NB4 (cell line): Measurements from ENCODE around the gene MRPS34.
"Not testable (repeated sequence)": the region's sequence is repeated elsewhere in the genome, so short reads cannot be mapped to it uniquely, and the experiment has no call there.

ENCODE experiments used
- DNase-seq: peaks from one replicate; pipeline ENCODE4 v3.0.0; 2010; ENCODE audit warnings: low read depth
- H3K4me3 ChIP-seq: one replicate; pipeline ENCODE4 v1.5.1; 2011; ENCODE audit warnings: mild to moderate bottlenecking, low read depth, low read length, moderate library complexity
- MYC ChIP-seq: IDR thresholded peaks from 2 replicates; pipeline ENCODE4 v1.6.1; 2011; ENCODE audit warnings: low read depth, low read length
- POLR2A ChIP-seq: IDR thresholded peaks from 2 replicates; pipeline ENCODE4 v1.6.1; 2011; ENCODE audit warnings: mild to moderate bottlenecking; ENCODE audit not compliant: insufficient read length; ENCODE audit errors: extremely low read depth
- TF ChIP-seq, protein P1 (sequence below): IDR thresholded peaks from 2 replicates; pipeline ENCODE4 v1.6.1; 2011; ENCODE audit warnings: low read depth, low read length
- TF ChIP-seq, protein P2 (sequence below): IDR thresholded peaks from one replicate; pipeline ENCODE4 v1.5.1; 2012; ENCODE audit warnings: low read depth, low read length

MRPS34 gene

DNA sequence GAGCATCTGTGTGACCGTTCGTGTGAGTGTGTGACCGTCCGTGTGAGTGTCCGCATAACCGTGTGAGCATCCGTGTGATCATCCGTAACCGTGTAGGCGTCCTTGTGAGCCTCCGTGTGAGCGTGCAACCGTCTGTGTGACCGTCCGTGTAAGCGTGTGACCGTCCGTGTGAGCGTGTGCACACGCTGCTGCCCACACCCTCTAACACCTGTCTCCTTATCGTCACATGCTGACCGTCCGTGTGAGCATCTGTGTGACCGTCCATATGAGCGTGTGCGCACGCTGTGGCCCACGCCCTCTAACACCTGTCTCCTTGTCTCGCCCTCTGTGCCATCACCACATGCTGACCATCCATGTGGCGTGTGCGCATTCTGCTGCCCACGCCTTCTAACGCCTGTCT is 32.7 kb downstream of the MRPS34 start:
- TF ChIP-seq, protein P1, sequence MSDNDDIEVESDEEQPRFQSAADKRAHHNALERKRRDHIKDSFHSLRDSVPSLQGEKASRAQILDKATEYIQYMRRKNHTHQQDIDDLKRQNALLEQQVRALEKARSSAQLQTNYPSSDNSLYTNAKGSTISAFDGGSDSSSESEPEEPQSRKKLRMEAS: no peak
- H3K4me3 ChIP-seq: no peak overlapping the region
- DNase-seq: no peak

DNA sequence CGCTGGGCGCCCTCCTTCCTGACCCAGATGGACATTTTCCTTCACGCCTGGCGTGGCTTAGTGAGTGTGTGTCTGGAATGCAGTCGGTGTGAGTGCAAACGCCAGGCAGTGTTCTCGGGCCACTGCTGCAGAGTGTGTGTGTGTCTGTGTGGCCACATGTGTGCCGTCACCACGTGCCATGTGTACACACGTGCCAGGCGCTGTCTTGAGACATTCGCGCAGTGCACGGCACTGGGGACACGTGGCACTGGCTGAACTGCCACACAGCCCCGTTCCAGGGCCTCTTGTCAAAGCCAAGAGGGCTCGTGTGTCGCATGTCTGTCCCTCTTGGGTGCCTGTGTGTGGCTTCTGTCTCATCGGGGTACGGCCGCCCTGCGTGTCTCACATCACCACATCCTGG is 38.1 kb downstream of the MRPS34 start:
- H3K4me3 ChIP-seq: no peak overlapping the region
- TF ChIP-seq, protein P1: no peak
- TF ChIP-seq POLR2A (no peak), MYC (no peak)
- TF ChIP-seq, protein P2, sequence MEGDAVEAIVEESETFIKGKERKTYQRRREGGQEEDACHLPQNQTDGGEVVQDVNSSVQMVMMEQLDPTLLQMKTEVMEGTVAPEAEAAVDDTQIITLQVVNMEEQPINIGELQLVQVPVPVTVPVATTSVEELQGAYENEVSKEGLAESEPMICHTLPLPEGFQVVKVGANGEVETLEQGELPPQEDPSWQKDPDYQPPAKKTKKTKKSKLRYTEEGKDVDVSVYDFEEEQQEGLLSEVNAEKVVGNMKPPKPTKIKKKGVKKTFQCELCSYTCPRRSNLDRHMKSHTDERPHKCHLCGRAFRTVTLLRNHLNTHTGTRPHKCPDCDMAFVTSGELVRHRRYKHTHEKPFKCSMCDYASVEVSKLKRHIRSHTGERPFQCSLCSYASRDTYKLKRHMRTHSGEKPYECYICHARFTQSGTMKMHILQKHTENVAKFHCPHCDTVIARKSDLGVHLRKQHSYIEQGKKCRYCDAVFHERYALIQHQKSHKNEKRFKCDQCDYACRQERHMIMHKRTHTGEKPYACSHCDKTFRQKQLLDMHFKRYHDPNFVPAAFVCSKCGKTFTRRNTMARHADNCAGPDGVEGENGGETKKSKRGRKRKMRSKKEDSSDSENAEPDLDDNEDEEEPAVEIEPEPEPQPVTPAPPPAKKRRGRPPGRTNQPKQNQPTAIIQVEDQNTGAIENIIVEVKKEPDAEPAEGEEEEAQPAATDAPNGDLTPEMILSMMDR: no peak
- no peak for DNase-seq

DNA sequence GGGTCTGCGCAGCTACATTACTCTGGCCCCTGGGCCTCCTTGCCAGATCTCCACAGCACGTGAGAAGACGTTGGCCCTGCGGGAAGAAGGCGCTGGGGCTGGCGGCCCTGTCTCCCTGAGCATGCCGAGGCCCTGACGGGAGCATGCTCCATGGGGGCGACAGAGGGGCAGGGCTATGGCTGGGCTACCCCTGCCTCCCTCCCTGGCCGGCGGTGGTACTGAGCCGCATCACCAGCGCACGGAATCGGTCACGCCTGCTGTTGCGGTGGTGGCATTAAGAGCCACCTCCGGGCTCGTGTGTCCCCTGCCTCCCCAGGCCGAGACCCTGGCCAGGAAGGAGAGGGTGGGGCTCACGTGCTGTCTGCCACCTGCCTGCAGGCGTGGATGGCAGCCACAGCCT is 38.8 kb downstream of the MRPS34 start:
- H3K4me3 ChIP-seq: no peak overlapping the region
- TF ChIP-seq, protein P2: no peak
- TF ChIP-seq, protein P1: no peak
- no peak for TF ChIP-seq POLR2A
- no peak for TF ChIP-seq MYC
- no peak for DNase-seq

DNA sequence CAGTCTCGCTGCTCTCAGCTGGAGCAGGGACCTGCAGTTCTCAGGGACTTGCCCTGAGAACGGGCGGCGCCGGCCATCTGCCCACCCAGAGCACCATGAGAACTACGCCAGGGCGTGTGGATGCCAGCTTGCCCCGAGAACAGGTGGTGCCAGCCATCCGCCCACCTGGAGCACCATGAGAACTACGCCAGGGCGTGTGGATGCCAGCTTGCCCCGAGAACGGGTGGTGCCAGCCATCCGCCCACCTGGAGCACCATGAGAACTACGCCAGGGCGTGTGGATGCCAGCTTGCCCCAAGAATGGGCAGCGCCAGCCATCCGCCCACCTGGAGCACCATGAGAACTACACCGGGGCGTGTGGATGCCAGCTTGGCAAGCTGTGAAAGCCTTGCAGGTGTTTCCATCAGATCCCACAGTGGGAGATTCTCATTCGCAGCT is 40.4 kb downstream of the MRPS34 start:
- DNase-seq, H3K4me3 ChIP-seq: not testable (repeated sequence)

DNA sequence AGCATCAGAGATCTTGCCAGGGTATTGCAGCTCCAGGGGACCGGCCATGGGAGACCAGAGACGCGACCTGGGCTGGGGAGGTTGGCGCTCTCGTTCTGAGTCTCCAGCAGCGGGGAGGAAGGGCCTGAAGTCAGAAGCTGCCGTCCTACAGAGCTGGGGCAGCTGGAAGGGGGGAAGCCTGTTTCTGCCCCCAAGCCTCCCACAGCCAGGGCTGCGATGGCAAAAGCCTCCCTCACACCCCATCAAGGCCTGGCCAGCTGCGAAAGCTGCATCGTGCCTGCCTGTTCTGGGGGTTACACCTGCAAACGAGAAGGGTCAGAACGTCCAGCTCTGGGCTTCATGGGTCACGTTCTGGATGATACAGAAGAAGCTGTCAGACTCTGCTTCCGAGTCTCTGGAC is 40.9 kb downstream of the MRPS34 start:
- DNase-seq: no peak
- no peak overlapping the region for H3K4me3 ChIP-seq
- TF ChIP-seq, protein P1: no peak
- TF ChIP-seq, protein P2: no peak
- TF ChIP-seq MYC (no peak), POLR2A (no peak)

DNA sequence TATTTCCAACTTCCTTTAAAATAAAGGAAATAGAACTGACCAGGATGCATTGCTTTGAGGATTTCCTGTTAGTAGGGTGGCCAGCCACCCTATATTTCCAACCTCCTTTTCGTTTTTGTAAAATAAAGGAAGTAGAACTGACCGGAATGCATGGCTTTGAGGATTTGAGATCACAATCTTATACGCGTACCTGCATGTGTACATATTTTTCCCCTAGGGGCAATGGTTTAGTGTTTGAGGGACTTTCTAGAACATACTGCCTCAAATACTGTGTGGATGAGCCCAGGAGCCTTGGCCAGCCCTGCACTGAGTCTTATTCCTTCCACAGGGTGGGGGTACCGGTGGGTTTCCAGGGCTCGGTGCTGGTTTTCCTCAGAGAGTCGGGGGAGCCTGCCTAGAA is 41.3 kb downstream of the MRPS34 start:
- H3K4me3 ChIP-seq: no peak overlapping the region
- DNase-seq: no peak
- no peak for TF ChIP-seq MYC
- TF ChIP-seq, protein P1: no peak
- TF ChIP-seq, protein P2: no peak

DNA sequence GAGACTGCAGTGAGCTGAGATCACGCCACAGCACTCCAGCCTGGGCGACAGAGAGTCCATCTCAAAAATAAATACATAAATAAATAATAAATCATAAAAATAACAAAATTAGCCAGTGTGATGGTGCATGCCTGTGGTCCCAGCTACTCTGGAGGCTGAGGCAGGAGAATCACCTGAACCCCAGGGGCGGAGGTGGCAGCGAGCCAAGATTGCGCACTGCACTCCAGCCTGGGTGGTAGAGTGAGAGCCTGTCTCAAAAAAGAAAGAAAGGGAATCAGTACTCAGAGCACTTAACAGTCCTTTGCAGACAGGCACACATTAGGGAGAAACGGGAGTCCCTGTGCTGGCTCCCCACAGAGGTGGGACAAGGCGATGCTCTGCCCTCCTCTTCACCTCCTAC is 41.9 kb downstream of the MRPS34 start:
- DNase-seq: no peak
- TF ChIP-seq, protein P1: no peak
- TF ChIP-seq POLR2A (no peak), MYC (no peak)
- TF ChIP-seq, protein P2: no peak
- H3K4me3 ChIP-seq: no peak overlapping the region
